PFSK-1 (cell line): ENCODE measurements around the gene EYA4.

Experiments used
- POLR2AphosphoS5 ChIP-seq: IDR thresholded peaks from 2 replicates; pipeline ENCODE4 v1.6.1; 2012; ENCODE audit warnings: low read depth, mild to moderate bottlenecking, control low read depth, low read length, moderate library complexity
- REST ChIP-seq, 2 experiments: IDR thresholded peaks; 2 replicates each; pipeline versions ENCODE4 v1.6.1 to v1.8.0; 2011 to 2012; ENCODE audit warnings: low read depth in 2 of 2, low read length in 2 of 2, control low read depth in 1 of 2, inconsistent platforms in 1 of 2, mild to moderate bottlenecking in 1 of 2, moderate library complexity in 1 of 2; ENCODE audit not compliant: insufficient read depth in 1 of 2
- SIN3A ChIP-seq: IDR thresholded peaks from 2 replicates; pipeline ENCODE4 v1.6.1; 2012; ENCODE audit warnings: mild to moderate bottlenecking, low read length, moderate library complexity, borderline replicate concordance; ENCODE audit not compliant: insufficient read depth
- TAF1 ChIP-seq: IDR thresholded peaks from 2 replicates; pipeline ENCODE4 v1.6.1; 2012; ENCODE audit warnings: low read length, control low read depth, borderline replicate concordance; ENCODE audit not compliant: insufficient read depth

- TF ChIP-seq REST (IDR thresholded peaks at IDR 0.05; ENCODE audit: insufficient read depth in 1 of 2, low read depth in 2 of 2, low read length in 2 of 2) (no peak), TAF1 (no peak), SIN3A (no peak), POLR2AphosphoS5 (no peak)
Measured at GRCh38 chr6:133567636-133568035, 326.5 kb downstream of the EYA4 start.
